Neural crest cell (in vitro differentiated cells): Measurements from ENCODE around the gene FCRLA. TPM values are rescaled to one million over a fixed set of nuclear protein-coding genes. Genes with fewer than 3 reads are reported as not detected.

Source experiments
- DNase-seq: peaks from one replicate; pipeline ENCODE4 v3.0.0; 2021; ENCODE audit warnings: low read depth, mixed read lengths, low spot score
- H3K27ac Mint-ChIP-seq: one replicate; pipeline ENCODE4 v1.8.0; 2021; ENCODE audit warnings: mild to moderate bottlenecking, mixed read lengths; ENCODE audit not compliant: unreplicated experiment
- H3K27me3 Mint-ChIP-seq: 2 replicates; pipeline ENCODE4 v1.8.0; 2021; ENCODE audit warnings: low read depth, mild to moderate bottlenecking, mixed read lengths
- H3K36me3 Mint-ChIP-seq: 2 replicates; pipeline ENCODE4 v1.8.0; 2021; ENCODE audit warnings: low read depth, mild to moderate bottlenecking, mixed read lengths
- H3K4me1 Mint-ChIP-seq: 2 replicates; pipeline ENCODE4 v1.8.0; 2021; ENCODE audit warnings: mixed read lengths
- H3K4me3 Mint-ChIP-seq: one replicate; pipeline ENCODE4 v1.8.0; 2021; ENCODE audit warnings: mild to moderate bottlenecking, mixed read lengths
- H3K9me3 Mint-ChIP-seq: 2 replicates; pipeline ENCODE4 v1.8.0; 2021; ENCODE audit warnings: mixed read lengths
- CTCF ChIP-seq: fragments of 200-600 bp; sonication (generic); conservative IDR thresholded peaks from 2 replicates; pipeline ENCODE4 v1.5.0; 2021; ENCODE audit warnings: antibody characterized with exemption, mild to moderate bottlenecking
- total RNA-seq: library from RNA; stranded (reverse); gene quantifications from 2 replicates; pipeline ENCODE4 v1.2.1, GENCODE V29; 2021

Gene FCRLA
- total RNA-seq, 1 donor from 2014 or later = not detected

DNA sequence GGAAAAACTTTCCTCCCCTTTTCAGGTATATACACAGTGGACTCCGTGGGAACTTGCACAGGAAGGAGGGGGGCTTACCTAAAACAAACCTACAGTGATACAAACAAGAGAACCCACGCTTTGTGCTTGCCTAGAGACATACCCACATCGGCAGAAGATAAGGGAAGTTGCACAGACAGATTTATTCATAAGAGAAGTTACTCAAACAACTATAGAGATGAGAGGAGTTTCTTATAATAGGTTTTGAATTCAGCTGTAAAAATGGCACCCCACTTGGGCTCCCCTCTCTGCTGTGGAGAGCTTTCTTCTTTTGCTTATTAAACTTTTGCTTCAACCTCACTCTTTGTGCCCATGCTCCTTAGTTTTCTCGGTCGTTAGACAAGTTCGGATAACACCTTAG is 40.8 kb downstream of the FCRLA start:
- peaks cover 4% of the 10 kb centered on the region for H3K36me3 Mint-ChIP-seq
- peaks cover 24% of the 10 kb centered on the region for H3K4me1 Mint-ChIP-seq
- DNase-seq = no peak
- H3K27ac Mint-ChIP-seq = no peak overlapping the region
- peak overlapping the region; percentile 50 for H3K4me3 Mint-ChIP-seq
- H3K27me3 Mint-ChIP-seq = peaks cover 27% of the 10 kb centered on the region
- no peak for TF ChIP-seq CTCF
- H3K9me3 Mint-ChIP-seq = no peaks in the 10 kb centered on the region

DNA sequence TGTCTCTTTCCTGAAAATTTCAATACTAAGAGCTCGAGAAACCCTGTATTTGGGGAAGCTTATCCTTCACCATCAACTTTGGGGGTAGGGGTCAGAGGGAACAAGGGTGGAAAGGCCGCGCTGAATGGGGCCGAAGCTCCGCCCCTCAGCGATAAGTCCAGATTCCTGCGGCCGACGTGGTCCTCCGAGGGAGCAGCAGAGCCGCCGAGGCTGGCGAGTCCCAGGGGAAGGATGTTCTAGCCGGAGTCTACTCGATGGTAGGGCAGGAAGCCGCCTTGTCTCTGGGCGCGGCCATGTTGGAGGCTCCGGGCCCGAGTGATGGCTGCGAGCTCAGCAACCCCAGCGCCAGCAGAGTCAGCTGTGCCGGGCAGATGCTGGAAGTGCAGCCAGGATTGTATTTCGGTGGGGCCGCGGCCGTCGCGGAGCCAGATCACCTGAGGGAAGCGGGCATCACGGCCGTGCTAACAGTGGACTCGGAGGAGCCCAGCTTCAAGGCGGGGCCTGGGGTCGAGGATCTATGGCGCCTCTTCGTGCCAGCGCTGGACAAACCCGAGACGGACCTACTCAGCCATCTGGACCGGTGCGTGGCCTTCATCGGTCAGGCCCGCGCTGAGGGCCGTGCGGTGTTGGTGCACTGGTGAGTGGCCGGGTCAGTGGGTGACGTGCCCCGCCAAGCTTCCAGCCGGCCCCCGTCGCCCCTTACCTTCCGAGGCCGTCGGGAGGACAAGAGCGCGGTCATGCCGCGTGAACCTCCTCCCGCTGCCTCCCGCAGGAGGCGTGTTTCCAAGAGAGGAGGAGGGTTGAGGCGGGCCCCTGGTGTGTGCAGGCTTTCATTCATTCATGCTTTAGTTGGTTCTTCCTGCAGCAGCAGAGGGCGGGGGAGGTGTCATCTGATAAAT is 42.7 kb downstream of the FCRLA start, which contains the start of gene DUSP12:
TSS of gene DUSP12 (plus strand) at position 278 of the 899 bp plus-strand sequence. CDS start at position 294, 16 bp downstream.
- H3K4me3 Mint-ChIP-seq = peak within 1 kb of the TSS; percentile 100
- peak; percentile 88 for DNase-seq
- peaks cover 13% of the 10 kb centered on the region for H3K36me3 Mint-ChIP-seq
- H3K4me1 Mint-ChIP-seq = peaks cover 19% of the 10 kb centered on the region
- H3K9me3 Mint-ChIP-seq = no peaks in the 10 kb centered on the region
- H3K27ac Mint-ChIP-seq = peak within 1 kb of the TSS; percentile 100
- peak; percentile 21 for TF ChIP-seq CTCF
- peaks cover 21% of the 10 kb centered on the region for H3K27me3 Mint-ChIP-seq

GRCh38 chr1:161763522-161764098 is 56.6 kb downstream of the FCRLA start:
- Mint-ChIP-seq H3K4me1 (peaks cover 19% of the 10 kb centered on the region), H3K9me3 (no peaks in the 10 kb centered on the region), H3K27me3 (no peaks in the 10 kb centered on the region), H3K27ac (no peak overlapping the region), H3K4me3 (peak overlapping the region; percentile 77), H3K36me3 (no peaks in the 10 kb centered on the region)
- no peak for DNase-seq
- TF ChIP-seq CTCF = peak; percentile 67

Other genes with a start within 250 kb of the FCRLA start
- not detected in 2 replicates for gene FCGR2A, start 201.8 kb upstream of the FCRLA start, total RNA-seq
- not detected in 2 replicates for gene HSPA6, start 182.7 kb upstream of the FCRLA start, total RNA-seq
- gene FCGR3A, start 157.4 kb upstream of the FCRLA start, total RNA-seq = not detected in 2 replicates
- gene FCGR3B, start 76.1 kb upstream of the FCRLA start, total RNA-seq = not detected in 2 replicates
- gene FCGR2B, start 44.1 kb upstream of the FCRLA start, total RNA-seq = not detected in 2 replicates
- gene FCRLB, start 14.3 kb downstream of the FCRLA start, total RNA-seq = 0.40 and 0.43 TPM in 2 replicates
- gene DUSP12, start 42.6 kb downstream of the FCRLA start, total RNA-seq = 39.8 and 42.0 TPM in 2 replicates
- 17.8 and 18.5 TPM in 2 replicates for gene ATF6, start 59.1 kb downstream of the FCRLA start, total RNA-seq